NCI-H1092 (cell line): Measurements from ENCODE around the gene TMEM39A.

Experiments used
- DNase-seq: peaks from one replicate; lab custom pipeline; 2025; lab: John Stamatoyannopoulos, UW

Gene TMEM39A

DNA sequence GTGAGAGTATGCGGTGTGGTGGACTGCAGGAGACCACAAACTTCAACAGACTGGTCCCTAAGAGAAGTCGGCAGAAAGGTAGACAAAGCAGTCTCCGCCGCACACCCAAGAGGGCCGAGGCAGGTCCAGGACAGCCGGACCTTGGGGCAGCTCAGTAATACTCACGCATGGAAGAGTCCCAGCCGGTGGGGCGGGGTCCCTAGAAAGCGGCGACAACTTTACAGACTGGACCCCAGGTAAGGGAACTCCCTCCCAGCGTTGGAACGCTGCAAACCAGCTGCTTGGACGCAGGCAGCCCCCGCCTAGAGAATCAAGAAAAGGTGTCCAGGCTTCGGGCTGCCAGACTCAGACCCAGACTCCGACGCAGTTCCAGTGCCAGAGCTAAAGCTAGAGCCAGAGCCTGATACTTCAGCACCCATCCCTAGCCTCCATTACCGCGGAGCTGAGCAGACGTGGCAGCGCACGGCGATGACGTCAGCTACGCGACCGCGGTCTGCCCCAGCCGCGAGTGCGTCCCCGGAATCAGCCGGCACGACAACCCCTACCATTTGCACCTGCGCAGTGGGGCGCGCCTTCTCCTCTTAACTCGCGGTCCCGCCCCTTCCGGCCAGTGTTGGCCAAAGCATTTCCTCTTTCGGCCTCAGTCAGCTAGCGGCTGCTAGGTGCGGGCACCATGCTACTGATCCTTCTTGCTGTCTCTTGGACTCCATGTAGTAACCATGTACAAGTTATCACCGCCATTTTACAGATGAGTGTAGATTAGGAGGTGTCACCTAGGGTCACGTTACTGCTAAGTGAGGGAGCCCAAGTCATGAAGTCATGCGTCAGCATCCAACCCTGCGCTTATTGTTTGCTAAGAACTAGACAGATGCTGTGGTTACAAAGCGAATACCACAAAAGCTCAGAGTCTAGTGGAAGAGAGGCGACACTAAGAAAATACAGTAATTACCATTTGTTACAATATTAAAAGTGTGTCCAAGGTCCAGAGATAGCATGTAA lies at the start of gene TMEM39A:
Gene TMEM39A (minus strand): TSS at position 445 of the 999 bp plus-strand sequence. CDS start 1,541 bp downstream, outside the sequence.
- peak; percentile 99 for DNase-seq

GRCh38 chr3:119510690-119511089 lies 47.3 kb upstream of the TMEM39A start:
- no peak for DNase-seq

GRCh38 chr3:119508172-119508845 lies 44.9 kb upstream of the TMEM39A start:
- DNase-seq = no peak

DNA sequence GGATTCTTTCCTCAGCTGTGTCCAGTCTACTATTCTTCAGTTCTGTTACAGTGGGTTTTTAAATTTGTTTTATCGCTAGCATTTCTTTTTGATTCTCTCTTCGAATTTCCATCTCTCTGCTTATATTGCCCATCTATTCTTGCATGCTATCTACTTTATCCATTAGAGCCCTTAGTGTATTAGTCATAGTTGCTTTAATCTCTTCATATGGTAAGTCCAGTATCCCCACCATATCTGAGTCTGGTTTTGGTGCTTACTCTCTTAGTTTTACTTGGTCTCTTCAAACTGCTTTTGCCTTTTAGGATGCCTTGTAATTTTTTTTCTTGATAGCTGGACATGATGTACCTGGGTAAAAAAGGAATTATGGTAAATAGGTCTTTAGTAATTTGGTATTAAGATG lies 44.0 kb upstream of the TMEM39A start:
- DNase-seq = no peak

DNA sequence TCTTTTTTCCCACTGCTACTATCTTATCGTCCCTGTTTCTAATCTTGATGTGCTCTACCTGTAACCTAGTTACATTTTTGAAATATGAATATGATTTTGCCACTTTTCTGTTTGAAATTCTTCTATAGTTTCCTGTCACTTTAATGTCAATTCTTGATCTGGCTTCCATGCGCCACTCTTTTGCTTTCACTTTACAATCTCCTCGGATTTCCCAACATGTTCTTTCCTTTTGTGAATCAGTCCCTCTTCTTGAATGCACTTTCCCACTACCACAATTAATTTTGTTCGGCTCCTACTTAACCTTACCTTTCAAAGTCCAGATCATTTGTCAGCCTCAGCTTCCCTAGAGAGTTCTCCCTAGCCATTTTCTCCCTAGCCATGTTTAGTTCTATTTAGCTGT lies 43.2 kb upstream of the TMEM39A start:
- DNase-seq = no peak

DNA sequence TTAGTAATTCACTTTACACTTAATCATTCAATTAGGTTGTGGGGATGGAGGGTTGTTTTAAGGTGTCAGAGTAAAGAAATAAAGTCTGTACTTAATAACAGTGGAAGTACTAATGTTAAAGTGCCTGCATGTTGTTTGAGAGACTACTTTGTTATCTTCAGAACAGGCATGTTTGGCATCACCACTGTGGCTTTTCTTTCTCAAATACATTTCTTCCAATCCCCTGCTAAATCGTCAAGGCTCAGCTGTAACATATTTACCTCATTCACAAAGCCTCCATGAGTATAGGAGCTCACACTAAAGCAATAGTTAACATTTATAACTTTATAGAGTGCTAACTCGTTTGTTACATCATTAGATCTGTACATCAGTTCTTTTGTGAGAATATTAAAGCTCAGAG lies 37.5 kb upstream of the TMEM39A start:
- no peak for DNase-seq

GRCh38 chr3:119500265-119500664 lies 36.9 kb upstream of the TMEM39A start:
- DNase-seq = no peak

- DNase-seq = peak; percentile 96
Observed at GRCh38 chr3:119498186-119499011, 35.0 kb upstream of the TMEM39A start, which contains the start of gene TIMMDC1. TSS of gene TIMMDC1 (plus strand) at chr3:119498547. CDS start at chr3:119498734, 187 bp downstream.

GRCh38 chr3:119497820-119498185 lies 34.4 kb upstream of the TMEM39A start:
- peak; percentile 5 for DNase-seq

DNA sequence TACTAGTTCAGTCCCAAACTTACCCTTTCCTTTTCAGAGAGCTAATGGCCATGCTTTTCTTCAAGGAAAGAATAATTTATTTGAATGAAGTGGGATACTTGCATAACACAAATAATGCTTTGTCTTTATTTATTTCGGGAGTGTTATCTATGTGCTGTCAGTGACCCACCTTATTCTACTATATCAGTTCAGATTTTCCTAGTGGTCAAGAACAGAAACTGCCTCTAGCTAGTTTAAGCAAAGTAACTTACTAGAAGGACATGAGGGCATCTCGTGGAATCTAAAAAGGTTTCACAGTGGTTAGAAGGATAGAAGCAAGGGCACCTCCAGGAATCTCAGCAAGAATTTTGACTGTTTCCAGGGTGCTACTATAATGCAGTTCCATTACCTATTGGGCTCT lies 31.2 kb upstream of the TMEM39A start:
- DNase-seq = no peak

- no peak for DNase-seq
Observed at GRCh38 chr3:119492810-119493209, 29.4 kb upstream of the TMEM39A start.

GRCh38 chr3:119492128-119492527 lies 28.7 kb upstream of the TMEM39A start:
- DNase-seq = no peak

DNA sequence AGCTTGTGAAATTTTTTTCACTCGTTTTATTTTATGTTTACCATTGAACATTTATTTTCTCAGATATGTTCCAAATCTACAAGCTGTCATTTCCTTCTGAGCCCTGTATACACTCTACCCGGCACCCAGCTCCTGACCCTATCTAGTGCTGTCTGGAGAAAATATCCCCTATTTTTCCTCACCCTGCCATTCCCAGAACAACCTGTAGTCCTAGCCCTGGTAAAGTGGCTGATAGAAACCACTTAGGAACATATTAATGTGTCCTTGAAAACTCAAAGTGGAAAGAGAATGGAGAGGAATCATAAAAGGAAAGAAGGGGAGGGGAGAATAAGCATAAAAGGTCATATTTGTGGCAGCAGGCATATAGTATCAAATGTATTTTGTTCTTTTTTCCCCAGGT lies 26.7 kb upstream of the TMEM39A start:
- DNase-seq = no peak

DNA sequence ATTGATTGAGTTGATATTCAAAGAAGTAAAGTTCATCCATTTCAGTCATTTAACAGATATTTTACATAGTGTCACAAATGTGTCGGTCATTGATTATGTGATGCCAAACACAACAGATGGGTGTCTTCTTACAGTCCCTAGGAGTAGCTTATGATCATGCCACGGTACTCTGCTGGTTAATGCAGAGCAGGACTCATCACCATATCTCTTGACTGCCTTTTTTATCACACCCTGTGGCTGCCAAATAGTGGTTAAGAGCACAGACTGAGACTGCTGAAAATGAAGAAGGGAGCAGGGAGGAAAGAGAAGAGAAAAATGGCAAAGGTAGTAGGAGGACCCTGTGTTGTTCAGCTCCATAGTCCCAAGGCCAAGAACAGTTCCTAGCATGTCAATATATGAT lies 22.1 kb upstream of the TMEM39A start:
- DNase-seq = no peak

DNA sequence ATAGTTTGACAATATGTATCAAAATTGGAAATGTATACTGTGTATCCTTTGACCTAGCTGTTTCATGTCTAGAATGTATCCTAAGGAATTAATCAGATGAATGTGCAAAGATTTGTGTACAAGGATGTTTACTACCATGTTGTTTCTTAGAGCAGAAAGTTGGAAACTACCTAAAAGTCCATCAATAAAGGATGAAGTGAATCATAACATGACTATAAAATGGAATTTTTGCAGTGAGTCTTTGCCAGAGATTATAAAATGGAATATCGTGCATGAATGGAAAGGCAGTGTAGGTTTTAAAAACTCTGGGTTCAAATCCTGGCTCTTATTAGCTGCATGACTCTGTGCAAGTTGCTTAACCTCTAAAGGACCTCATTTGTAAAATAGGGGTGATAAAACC lies 19.7 kb upstream of the TMEM39A start:
- no peak for DNase-seq

GRCh38 chr3:119481079-119481478 lies 17.7 kb upstream of the TMEM39A start:
- DNase-seq = no peak

- no peak for DNase-seq
Observed at GRCh38 chr3:119470866-119471265, 7.5 kb upstream of the TMEM39A start.

DNA sequence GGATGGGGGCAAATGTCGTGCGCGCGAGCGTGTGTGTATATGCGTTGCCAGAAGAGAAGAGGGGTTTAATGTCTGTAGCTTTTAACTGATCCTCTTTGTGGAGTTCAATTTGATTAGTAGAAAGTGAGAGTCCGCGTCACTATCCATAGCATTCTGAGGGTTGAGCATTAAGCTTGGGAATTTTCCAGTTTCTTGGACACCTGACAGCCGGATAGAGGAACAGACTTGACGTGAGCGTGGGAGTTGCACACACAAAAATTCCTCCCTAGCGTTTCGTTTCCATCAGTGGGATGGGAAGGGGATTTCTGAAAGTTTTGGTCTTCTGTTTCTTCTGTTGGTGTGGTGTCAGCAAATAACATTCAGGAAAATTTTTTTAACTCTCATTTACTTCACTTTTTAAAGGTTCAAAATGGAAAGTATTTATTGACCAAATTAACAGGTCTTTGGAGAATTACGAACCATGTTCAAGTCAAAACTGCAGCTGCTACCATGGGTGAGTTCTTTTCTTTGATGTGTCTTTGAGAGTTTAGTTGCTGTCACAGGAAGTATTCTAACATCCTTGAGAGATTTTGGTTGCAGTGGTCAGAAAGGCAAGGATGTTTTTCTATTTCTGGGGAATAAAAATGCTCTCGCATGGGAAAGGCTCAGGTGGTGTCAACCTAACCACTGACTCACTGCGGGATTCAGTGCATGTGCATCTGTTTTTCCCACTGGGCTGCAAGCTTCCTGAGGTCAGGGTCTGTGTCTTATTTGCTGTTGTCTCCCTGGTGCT lies 6.2 kb upstream of the TMEM39A start:
- DNase-seq = no peak

DNA sequence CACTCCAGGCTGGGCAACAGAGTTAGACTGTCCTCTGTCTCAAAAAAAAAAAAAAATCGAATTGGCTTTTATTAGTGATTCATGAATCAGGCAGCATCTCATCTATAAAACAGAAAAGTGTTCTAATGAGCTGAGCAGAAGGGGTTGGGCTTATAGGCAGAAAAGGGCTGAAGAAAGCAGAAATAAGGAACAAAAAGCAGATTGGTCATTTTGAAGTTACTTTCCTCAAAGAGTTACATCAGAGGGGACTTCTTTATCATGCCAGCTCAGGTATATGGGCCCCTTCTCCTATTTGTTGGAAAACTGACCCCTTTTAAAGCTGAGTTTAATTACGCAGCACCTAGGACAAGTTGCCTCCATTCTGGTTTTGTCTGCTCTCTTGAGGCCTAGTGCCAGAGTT lies 4.6 kb upstream of the TMEM39A start:
- no peak for DNase-seq

- no peak for DNase-seq
Observed at GRCh38 chr3:119457246-119457645, 6.2 kb downstream of the TMEM39A start.

DNA sequence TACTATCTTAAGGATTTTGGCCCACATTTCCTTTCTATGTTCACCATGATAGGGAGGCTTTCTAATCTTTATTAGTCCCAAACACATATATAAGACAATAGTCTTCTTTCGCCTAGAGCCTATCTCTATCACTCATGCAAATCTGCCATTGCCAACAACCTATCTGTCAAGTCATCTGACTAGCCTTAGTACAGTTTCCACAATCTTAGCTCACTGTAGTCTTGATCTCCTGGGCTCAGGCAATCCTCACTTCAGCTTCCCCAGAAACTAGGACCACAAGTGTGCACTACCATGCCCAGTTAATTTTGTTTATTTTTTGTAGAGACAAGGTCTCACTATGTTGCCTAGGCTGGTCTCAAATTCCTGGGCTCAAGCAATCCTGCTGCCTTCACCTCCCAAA lies 6.9 kb downstream of the TMEM39A start:
- DNase-seq = no peak
